RCC 7860 (cell line): Measurements from ENCODE around the gene TNFRSF4.
"Not testable (repeated sequence)": the region's sequence is repeated elsewhere in the genome, so short reads cannot be mapped to it uniquely, and the experiment has no call there.

Experiments used
- DNase-seq: peaks from one replicate; pipeline ENCODE4 v3.0.0-alpha.2; 2015; ENCODE audit warnings: low spot score
- FAIRE-seq: peaks from 2 replicates; lab custom pipeline; 2012; peaks lifted over from hg19 to GRCh38; lab: Jason Lieb, UNC

TNFRSF4 gene

GRCh38 chr1:1213345-1214265 lies at the start of gene TNFRSF4:
Gene TNFRSF4 (minus strand): TSS chr1:1214153. CDS start chr1:1214127, 26 bp downstream.
- FAIRE-seq (no peak), DNase-seq (no peak)

DNA sequence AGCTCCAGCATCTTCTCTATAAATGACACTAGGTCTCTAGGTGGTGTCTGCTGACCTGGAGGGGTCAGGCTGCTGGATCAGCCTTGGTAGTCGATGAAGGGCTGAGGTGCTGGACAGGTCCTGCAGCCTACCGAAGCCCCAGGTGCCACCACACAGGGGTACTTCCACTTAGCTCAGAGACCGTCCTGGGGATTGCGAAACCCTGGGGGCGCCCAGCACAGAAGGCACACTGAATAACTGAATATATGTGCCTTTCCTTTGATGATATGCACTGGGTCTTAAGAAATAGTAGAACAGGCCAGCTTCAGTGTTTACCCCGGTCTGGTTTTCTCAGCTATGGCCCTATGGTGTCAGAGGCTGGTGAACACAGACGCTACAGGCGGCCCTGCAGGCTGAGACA lies 48.8 kb upstream of the TNFRSF4 start:
- no peak for DNase-seq

GRCh38 chr1:1262071-1262470 lies 48.1 kb upstream of the TNFRSF4 start:
- FAIRE-seq = no peak
- DNase-seq = no peak

More for the DNA sequence above, 48.8 kb upstream of the TNFRSF4 start:
- no peak for FAIRE-seq

GRCh38 chr1:1260843-1261560 lies 47.0 kb upstream of the TNFRSF4 start:
- no peak for FAIRE-seq

GRCh38 chr1:1259951-1260600 lies 46.1 kb upstream of the TNFRSF4 start:
- FAIRE-seq (no peak), DNase-seq (no peak)

More at GRCh38 chr1:1260843-1261560, 47.0 kb upstream of the TNFRSF4 start:
- DNase-seq = no peak

GRCh38 chr1:1259540-1259939 lies 45.6 kb upstream of the TNFRSF4 start:
- FAIRE-seq (no peak), DNase-seq (no peak)

DNA sequence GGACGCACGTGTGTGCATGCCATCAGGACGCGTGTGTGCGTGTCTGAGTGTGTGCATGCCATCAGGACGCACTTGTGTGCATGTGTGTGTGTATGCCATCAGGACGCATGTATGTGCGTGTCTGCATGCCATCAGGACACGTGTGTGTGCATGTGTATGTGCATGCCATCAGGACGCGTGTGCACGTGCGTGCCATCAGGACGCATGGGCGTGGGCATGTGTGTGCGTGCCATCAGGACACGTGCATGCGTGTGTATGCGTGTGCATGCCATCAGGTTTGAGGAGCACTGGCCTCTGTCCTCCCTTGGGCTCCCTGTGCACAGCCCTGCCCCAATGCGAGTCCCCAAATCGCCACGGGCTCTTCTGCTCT lies 45.2 kb upstream of the TNFRSF4 start:
- FAIRE-seq (no peak), DNase-seq (no peak)

GRCh38 chr1:1256956-1257871 lies 43.3 kb upstream of the TNFRSF4 start:
- FAIRE-seq (no peak), DNase-seq (no peak)

GRCh38 chr1:1255611-1256010 lies 41.7 kb upstream of the TNFRSF4 start:
- no peak for DNase-seq
- no peak for FAIRE-seq

- FAIRE-seq (no peak), DNase-seq (no peak)
These were observed 41.1 kb upstream of the TNFRSF4 start for GRCh38 chr1:1255078-1255477.

- FAIRE-seq = no peak
These were observed 40.7 kb upstream of the TNFRSF4 start for GRCh38 chr1:1254667-1254998.

GRCh38 chr1:1253972-1254666 lies 40.2 kb upstream of the TNFRSF4 start:
- no peak for FAIRE-seq
- DNase-seq = no peak

More at GRCh38 chr1:1254667-1254998, 40.7 kb upstream of the TNFRSF4 start:
- DNase-seq = no peak

- no peak for FAIRE-seq
- DNase-seq = no peak
These were observed 39.4 kb upstream of the TNFRSF4 start for GRCh38 chr1:1253314-1253713.

GRCh38 chr1:1250786-1251284 lies 36.9 kb upstream of the TNFRSF4 start:
- no peak for DNase-seq

DNA sequence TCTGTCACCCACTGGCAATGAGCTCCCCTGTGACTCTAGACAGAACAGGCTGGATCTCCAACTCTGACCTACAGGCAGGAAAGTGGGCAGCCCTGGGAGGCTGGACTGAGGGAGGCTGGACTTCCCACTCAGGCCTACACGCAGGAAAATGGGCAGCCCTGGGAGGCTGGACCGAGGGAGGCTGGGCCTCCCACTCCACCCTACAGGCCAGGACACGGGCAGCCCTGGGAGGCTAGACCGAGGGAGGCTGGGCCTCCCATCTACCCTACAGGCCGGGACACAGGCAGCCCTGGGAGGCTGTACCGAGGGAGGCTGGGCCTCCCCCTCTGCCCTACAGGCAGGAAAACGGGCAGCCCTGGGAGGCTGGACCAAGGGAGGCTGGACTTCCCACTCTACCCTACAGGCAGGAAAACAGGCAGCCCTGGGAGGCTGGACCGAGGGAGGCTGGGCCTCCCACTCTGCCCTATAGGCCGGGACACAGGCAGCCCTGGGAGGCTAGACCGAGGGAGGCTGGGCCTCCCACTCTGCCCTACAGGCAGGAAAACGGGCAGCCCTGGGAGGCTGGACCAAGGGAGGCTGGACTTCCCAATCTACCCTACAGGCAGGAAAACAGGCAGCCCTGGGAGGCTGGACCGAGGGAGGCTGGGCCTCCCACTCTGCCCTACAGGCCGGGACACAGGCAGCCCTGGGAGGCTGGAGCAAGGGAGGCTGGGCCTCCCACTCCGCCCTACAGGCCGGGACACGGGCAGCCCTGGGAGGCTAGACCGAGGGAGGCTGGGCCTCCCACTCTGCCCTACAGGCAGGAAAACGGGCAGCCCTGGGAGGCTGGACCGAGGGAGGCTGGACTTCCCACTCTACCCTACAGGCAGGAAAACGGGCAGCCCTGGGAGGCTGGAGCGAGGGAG lies 34.3 kb upstream of the TNFRSF4 start:
- not testable (repeated sequence) for DNase-seq, FAIRE-seq

More at GRCh38 chr1:1250786-1251284, 36.9 kb upstream of the TNFRSF4 start:
- no peak for FAIRE-seq

- DNase-seq (no peak), FAIRE-seq (no peak)
These were observed 33.5 kb upstream of the TNFRSF4 start for GRCh38 chr1:1247341-1247913.

DNA sequence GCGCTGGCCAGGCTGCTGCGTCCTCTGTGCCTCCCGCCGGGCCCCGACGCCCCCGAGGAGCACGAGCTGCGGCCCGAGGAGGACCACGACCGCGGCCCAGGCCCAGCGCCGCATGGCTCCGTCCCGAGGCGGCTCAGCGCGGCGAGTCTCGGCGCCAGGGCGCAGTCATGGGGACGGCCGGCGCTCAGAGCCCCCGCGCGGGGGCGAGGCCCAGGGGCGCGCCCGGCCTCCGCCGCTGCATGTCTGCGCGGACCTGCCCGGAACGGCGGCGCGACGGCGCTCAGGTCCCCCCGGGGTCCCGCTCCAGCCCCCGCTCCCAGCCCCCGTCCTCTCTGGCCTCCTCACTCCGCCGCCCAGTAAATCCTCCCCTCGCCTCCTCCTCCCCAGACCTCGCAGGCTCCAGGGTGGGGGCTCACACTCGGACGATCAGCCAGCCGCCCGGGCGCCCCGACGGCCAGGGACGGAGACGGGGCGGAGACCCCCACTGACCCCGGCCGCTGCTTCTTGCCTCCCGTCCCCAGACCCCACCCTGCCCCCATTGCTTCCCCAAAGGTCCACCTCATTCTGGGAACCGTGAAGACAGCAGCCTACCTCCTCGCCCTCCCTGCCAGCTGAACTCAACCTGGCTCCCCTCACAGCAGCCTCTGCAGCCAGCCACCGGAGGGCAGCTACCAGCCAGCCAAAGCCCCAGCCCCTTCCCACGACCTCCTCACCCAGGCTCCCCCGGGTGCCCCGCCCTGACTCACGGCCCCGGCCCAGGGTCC lies 32.8 kb upstream of the TNFRSF4 start, which contains the start of gene C1QTNF12:
C1QTNF12 (minus strand) TSS at position 146 of the 764 bp plus-strand sequence; CDS start at position 114, 32 bp downstream.
- FAIRE-seq = no peak
- DNase-seq = no peak
